Measurements from ENCODE around the gene SMAD4.
"Not testable (repeated sequence)": the region's sequence is repeated elsewhere in the genome, so short reads cannot be mapped to it uniquely, and the experiment has no call there.

SMAD4 gene

DNA sequence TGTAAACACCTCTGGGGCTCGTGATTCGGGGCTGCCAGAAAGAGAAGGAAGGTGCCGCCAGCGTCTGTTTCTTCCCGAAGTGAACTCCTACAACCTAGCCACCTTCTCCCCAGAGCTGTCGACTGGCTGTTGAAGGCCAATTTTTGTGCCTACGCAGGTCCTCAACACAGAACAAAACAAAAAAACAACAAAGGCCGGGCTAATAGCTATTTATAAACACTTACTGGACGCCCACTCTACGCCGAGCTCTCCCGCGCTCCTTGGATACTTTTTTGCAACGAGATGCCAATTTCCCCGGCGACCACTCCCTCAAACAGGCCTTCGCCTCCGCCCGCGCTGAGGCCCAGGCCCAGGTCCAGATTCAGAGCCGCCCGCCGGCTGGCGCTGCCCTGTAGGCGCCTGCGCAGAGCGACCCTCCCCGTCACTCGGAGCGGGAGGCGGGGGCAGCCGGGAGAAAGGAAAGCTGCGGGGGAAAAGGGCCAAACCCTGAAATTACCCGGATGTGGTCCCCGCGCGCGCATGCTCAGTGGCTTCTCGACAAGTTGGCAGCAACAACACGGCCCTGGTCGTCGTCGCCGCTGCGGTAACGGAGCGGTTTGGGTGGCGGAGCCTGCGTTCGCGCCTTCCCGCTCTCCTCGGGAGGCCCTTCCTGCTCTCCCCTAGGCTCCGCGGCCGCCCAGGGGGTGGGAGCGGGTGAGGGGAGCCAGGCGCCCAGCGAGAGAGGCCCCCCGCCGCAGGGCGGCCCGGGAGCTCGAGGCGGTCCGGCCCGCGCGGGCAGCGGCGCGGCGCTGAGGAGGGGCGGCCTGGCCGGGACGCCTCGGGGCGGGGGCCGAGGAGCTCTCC is at the start of gene SMAD4:
Gene SMAD4 (plus strand): TSS at position 520 of the 843 bp plus-strand sequence. CDS start 16,834 bp downstream, outside the sequence.
- H3K9me3 ChIP-seq (ENCODE audit: control insufficient read depth in 2 of 2, low read length in 2 of 2), result no peaks in the 10 kb centered on the region
- H3K36me3 ChIP-seq (ENCODE audit: control insufficient read depth in 2 of 2, insufficient read depth in 2 of 2, low read length in 2 of 2), result peaks cover 7 to 10% of the 10 kb centered on the region in 2 donors
- H3K9ac ChIP-seq (ENCODE audit: low read length in 2 of 2), result peak within 1 kb of the TSS; percentile 87 to 99
- H3K4me3 ChIP-seq (ENCODE audit: low read length in 2 of 2), result peak within 1 kb of the TSS; percentile 88 to 90
- H3K27me3 ChIP-seq (ENCODE audit: control insufficient read depth in 1 of 2, insufficient read depth in 2 of 2, low read length in 2 of 2), result no peaks in the 10 kb centered on the region
- H3K4me1 ChIP-seq (ENCODE audit: control insufficient read depth, insufficient read depth, low read length), result peaks cover 17% of the 10 kb centered on the region
- peak within 1 kb of the TSS; percentile 96 for H3K27ac ChIP-seq (ENCODE audit: low read length)

DNA sequence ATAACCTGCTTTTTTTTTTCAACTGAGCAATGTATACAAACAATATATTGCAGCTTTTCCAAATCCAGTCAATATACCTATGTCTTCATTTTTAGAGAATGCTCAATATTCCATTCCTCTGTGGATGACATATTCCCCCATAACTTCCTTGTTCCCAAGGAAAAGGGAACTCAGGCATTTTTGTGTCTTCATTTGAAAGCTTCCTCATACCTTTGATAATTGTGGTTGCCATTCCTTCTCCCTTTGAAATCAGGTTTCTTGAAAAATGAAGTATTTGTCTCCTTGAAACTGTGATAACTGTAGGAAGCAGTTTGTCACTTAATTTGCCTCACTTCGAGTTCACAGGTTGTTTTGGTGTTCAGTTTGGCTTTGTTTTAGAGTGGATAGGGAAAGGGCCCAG is 48.6 kb upstream of the SMAD4 start:
- H3K9me3 ChIP-seq (ENCODE audit: control insufficient read depth in 2 of 2, low read length in 2 of 2), result no peaks in the 10 kb centered on the region
- H3K4me1 ChIP-seq (ENCODE audit: control insufficient read depth, insufficient read depth, low read length), result no peaks in the 10 kb centered on the region
- no peak overlapping the region for H3K27ac ChIP-seq (ENCODE audit: low read length)
- H3K4me3 ChIP-seq (ENCODE audit: low read length in 2 of 2), result no peak overlapping the region
- peaks cover under 1 to 12% of the 10 kb centered on the region in 2 donors for H3K36me3 ChIP-seq (ENCODE audit: control insufficient read depth in 2 of 2, insufficient read depth in 2 of 2, low read length in 2 of 2)
- no peak overlapping the region for H3K9ac ChIP-seq (ENCODE audit: low read length in 2 of 2)
- no peaks in the 10 kb centered on the region for H3K27me3 ChIP-seq (ENCODE audit: control insufficient read depth in 1 of 2, insufficient read depth in 2 of 2, low read length in 2 of 2)

DNA sequence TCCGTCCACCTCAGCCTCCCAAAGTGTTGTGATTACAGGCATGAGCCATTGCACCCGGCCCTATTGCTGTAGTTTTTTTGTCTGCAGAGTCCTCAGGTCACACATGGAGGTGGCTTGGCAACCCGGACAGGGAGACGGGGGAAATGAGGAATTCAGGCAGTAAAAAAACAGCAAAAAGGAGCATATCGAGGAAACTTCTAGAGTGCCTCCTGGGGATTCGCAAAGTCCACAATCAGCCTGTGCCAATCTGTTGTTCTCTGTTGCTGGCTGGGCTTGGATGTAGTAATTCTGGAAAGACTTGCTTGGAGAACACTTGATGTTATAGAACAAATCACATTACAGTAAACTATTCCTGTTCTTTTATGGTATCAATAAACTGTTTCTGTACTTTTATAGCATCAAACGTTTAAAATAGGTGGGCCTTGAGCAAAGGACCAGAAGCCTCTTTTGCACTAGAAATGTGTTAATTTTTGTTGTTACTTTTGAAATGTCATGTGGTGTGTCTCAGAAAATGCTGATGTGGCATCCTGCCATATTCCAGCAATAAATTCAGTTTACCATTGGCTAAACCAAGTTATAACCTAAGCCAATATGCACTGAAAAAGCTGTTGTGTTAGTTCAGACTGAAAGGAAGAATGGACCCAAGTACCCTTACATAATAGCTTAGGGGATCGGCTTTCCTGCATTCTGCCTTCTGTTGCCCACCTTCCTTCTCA is 47.8 kb upstream of the SMAD4 start:
- H3K27me3 ChIP-seq (ENCODE audit: control insufficient read depth in 1 of 2, insufficient read depth in 2 of 2, low read length in 2 of 2), result no peaks in the 10 kb centered on the region
- peaks cover 8% of the 10 kb centered on the region for H3K4me1 ChIP-seq (ENCODE audit: control insufficient read depth, insufficient read depth, low read length)
- H3K9ac ChIP-seq (ENCODE audit: low read length in 2 of 2), result no peak overlapping the region
- no peak overlapping the region for H3K4me3 ChIP-seq (ENCODE audit: low read length in 2 of 2)
- H3K27ac ChIP-seq (ENCODE audit: low read length), result no peak overlapping the region
- H3K9me3 ChIP-seq (ENCODE audit: control insufficient read depth in 2 of 2, low read length in 2 of 2), result no peaks in the 10 kb centered on the region
- H3K36me3 ChIP-seq (ENCODE audit: control insufficient read depth in 2 of 2, insufficient read depth in 2 of 2, low read length in 2 of 2), result peaks cover 0 to 9% of the 10 kb centered on the region in 2 donors

DNA sequence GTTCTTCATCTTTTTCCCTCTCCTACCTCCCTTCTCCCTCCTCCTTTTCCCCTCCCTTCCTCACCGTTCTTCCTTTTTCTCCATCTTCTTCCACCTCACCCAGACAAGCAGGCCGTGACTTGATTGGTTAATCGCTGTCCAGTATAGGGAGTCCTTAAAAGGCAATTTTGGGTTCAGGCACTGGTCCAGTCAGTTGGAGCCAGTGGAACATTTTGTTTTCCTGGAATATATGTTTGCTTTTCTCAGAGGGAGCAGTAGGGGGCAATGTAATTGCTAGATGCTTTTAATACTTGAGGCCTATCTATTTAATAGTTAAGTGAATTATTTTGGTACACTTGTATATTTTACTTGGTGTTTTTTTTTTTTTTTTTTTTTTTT is 47.2 kb upstream of the SMAD4 start:
- Histone ChIP-seq H3K9me3 (ENCODE audit: control insufficient read depth in 2 of 2, low read length in 2 of 2) (no peaks in the 10 kb centered on the region), H3K4me1 (ENCODE audit: control insufficient read depth, insufficient read depth, low read length) (peaks cover 9% of the 10 kb centered on the region), H3K9ac (ENCODE audit: low read length in 2 of 2) (no peak overlapping the region), H3K27ac (ENCODE audit: low read length) (no peak overlapping the region), H3K27me3 (ENCODE audit: control insufficient read depth in 1 of 2, insufficient read depth in 2 of 2, low read length in 2 of 2) (no peaks in the 10 kb centered on the region), H3K4me3 (ENCODE audit: low read length in 2 of 2) (no peak overlapping the region), H3K36me3 (ENCODE audit: control insufficient read depth in 2 of 2, insufficient read depth in 2 of 2, low read length in 2 of 2) (peaks cover 0 to 6% of the 10 kb centered on the region in 2 donors)

DNA sequence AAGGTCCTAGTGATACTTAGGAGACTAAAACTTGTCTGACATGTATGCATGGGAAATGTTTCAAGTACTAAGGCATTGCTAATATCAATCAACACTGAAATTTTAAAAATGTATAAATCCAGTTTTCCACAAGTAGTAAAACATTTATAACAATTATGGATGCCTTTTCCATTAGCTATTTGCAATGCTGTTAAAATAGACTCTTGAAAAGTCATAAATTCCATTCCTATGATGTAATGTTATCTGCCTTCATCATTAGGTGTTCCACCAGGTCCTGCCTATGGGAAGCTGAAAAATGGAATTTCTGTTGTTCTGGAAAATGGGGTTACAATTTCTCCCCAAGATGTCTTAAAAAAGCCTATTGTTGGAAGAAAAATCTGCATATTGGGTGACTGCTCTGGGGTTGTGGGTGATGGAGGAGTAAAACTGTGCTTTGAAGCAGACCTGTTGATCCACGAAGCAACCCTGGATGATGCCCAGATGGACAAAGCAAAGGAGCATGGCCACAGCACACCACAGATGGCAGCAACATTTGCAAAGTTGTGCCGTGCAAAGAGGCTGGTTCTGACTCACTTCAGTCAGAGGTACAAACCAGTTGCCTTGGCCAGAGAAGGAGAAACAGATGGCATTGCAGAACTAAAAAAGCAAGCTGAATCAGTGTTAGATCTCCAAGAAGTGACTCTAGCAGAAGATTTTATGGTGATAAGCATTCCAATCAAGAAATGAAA is 43.5 kb upstream of the SMAD4 start:
- no peak overlapping the region for H3K9ac ChIP-seq (ENCODE audit: low read length in 2 of 2)
- H3K4me1 ChIP-seq (ENCODE audit: control insufficient read depth, insufficient read depth, low read length), result peaks cover 9% of the 10 kb centered on the region
- no peak overlapping the region for H3K4me3 ChIP-seq (ENCODE audit: low read length in 2 of 2)
- H3K27ac ChIP-seq (ENCODE audit: low read length), result no peak overlapping the region
- no peaks in the 10 kb centered on the region for H3K9me3 ChIP-seq (ENCODE audit: control insufficient read depth in 2 of 2, low read length in 2 of 2)
- no peaks in the 10 kb centered on the region for H3K27me3 ChIP-seq (ENCODE audit: control insufficient read depth in 1 of 2, insufficient read depth in 2 of 2, low read length in 2 of 2)
- H3K36me3 ChIP-seq (ENCODE audit: control insufficient read depth in 2 of 2, insufficient read depth in 2 of 2, low read length in 2 of 2), result no peaks in the 10 kb centered on the region

DNA sequence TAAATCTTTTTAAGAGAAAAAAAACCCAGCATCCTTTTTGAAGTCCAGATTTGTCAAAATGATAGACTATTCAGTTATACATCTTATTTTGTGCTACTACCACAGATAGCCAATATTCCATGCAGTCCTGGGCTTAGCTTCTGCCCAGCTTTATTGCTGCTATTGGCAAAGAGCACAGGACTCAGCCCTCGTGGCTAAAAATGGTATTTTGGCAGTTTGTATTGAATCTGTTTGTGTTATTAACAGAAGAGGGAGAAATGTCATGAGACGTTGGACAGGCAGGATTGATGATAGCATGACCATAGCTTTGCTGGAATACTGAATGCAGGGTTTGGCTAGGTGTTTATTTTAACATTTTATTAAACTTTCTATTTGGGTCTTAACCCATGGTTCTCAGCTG is 42.8 kb upstream of the SMAD4 start:
- no peak overlapping the region for H3K4me3 ChIP-seq (ENCODE audit: low read length in 2 of 2)

DNA sequence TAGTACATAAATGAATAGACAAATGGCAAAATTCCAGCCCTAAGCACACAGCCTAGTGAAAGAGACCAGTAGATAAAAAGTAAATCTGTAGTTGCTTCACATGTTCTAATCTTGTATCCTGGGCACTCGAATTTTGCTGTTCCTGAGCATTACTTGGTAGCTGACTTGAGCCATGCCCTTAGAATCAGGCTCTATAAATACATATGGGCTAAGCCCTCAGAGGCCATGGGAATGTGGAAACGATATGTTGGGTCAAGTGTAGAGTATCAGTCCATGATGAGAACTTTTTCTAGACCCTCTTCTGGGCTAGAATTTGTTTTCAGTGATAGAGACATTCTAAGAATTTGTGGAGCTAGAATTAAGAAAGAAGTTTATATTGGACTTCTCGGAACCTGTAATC is 40.3 kb upstream of the SMAD4 start:
- Histone ChIP-seq H3K27me3 (ENCODE audit: control insufficient read depth in 1 of 2, insufficient read depth in 2 of 2, low read length in 2 of 2) (no peaks in the 10 kb centered on the region), H3K36me3 (ENCODE audit: control insufficient read depth in 2 of 2, insufficient read depth in 2 of 2, low read length in 2 of 2) (no peaks in the 10 kb centered on the region), H3K27ac (ENCODE audit: low read length) (no peak overlapping the region), H3K9me3 (ENCODE audit: control insufficient read depth in 2 of 2, low read length in 2 of 2) (no peaks in the 10 kb centered on the region), H3K9ac (ENCODE audit: low read length in 2 of 2) (no peak overlapping the region), H3K4me3 (ENCODE audit: low read length in 2 of 2) (no peak overlapping the region), H3K4me1 (ENCODE audit: control insufficient read depth, insufficient read depth, low read length) (peaks cover 9% of the 10 kb centered on the region)

More for the DNA sequence above, 42.8 kb upstream of the SMAD4 start:
- H3K9ac ChIP-seq (ENCODE audit: low read length in 2 of 2), result no peak overlapping the region
- H3K4me1 ChIP-seq (ENCODE audit: control insufficient read depth, insufficient read depth, low read length), result peaks cover 9% of the 10 kb centered on the region
- no peaks in the 10 kb centered on the region for H3K27me3 ChIP-seq (ENCODE audit: control insufficient read depth in 1 of 2, insufficient read depth in 2 of 2, low read length in 2 of 2)
- no peaks in the 10 kb centered on the region for H3K9me3 ChIP-seq (ENCODE audit: control insufficient read depth in 2 of 2, low read length in 2 of 2)
- H3K27ac ChIP-seq (ENCODE audit: low read length), result no peak overlapping the region
- no peaks in the 10 kb centered on the region for H3K36me3 ChIP-seq (ENCODE audit: control insufficient read depth in 2 of 2, insufficient read depth in 2 of 2, low read length in 2 of 2)

DNA sequence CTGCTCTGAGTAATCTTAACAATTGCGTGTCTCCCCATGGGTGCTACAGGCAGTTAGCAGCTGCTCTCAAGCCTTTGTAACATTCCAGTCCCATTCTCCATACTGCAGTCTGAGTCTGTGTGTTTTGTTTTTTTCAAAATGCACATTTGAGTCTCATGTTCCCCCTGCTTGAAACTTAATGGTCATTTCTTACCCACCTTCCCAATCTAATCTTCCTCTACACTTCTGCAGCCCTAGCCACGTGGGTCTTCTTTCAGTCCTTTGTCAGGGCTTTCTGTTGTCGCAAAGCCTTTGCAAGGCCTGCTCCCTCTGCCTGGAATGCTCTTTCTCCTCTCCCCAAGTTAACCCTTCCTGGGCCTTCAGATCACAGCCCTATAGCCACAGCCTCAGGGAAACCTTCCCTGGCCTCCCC is 37.7 kb upstream of the SMAD4 start:
- Histone ChIP-seq H3K9ac (ENCODE audit: low read length in 2 of 2) (no peak overlapping the region), H3K4me3 (ENCODE audit: low read length in 2 of 2) (no peak overlapping the region), H3K36me3 (ENCODE audit: control insufficient read depth in 2 of 2, insufficient read depth in 2 of 2, low read length in 2 of 2) (no peaks in the 10 kb centered on the region), H3K4me1 (ENCODE audit: control insufficient read depth, insufficient read depth, low read length) (no peaks in the 10 kb centered on the region), H3K9me3 (ENCODE audit: control insufficient read depth in 2 of 2, low read length in 2 of 2) (no peaks in the 10 kb centered on the region), H3K27me3 (ENCODE audit: control insufficient read depth in 1 of 2, insufficient read depth in 2 of 2, low read length in 2 of 2) (no peaks in the 10 kb centered on the region), H3K27ac (ENCODE audit: low read length) (no peak overlapping the region)

DNA sequence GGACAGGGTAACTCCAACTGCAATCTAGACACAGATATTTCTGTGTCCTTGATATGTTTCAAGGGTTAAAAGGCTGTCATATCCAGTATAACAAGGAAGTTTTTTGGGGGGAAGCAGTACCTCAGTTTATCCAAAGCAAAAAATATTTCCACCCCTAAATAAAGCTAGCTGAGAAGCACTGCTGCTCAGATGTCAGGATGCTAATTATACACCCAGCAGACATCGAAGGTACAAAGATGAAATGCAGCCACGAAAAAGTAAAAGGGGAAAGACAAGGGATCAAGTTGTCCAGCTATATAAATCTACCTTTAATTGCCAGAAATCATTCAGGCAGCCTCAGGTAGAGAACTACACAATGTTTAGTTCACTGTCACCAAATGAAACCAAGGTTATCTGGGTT is 36.0 kb upstream of the SMAD4 start:
- Histone ChIP-seq H3K4me1 (ENCODE audit: control insufficient read depth, insufficient read depth, low read length) (no peaks in the 10 kb centered on the region), H3K36me3 (ENCODE audit: control insufficient read depth in 2 of 2, insufficient read depth in 2 of 2, low read length in 2 of 2) (no peaks in the 10 kb centered on the region), H3K9me3 (ENCODE audit: control insufficient read depth in 2 of 2, low read length in 2 of 2) (no peaks in the 10 kb centered on the region), H3K4me3 (ENCODE audit: low read length in 2 of 2) (no peak overlapping the region), H3K27me3 (ENCODE audit: control insufficient read depth in 1 of 2, insufficient read depth in 2 of 2, low read length in 2 of 2) (no peaks in the 10 kb centered on the region), H3K27ac (ENCODE audit: low read length) (no peak overlapping the region), H3K9ac (ENCODE audit: low read length in 2 of 2) (no peak overlapping the region)

DNA sequence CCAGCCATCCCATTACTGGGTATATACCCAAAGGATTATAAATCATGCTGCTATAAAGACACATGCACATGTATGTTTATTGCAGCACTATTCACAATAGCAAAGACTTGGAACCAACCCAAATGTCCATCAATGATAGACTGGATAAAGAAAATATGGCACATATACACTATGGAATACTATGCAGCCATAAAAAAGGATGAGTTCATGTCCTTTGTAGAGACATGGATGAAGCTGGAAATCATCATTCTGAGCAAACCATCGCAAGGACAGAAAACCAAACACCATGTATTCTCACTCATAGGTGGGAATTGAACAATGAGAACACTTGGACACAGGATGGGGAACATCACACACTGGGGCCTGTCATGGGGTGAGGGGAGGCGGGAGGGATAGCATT is 26.8 kb upstream of the SMAD4 start:
- H3K36me3 ChIP-seq (ENCODE audit: control insufficient read depth in 2 of 2, insufficient read depth in 2 of 2, low read length in 2 of 2); H3K9ac ChIP-seq (ENCODE audit: low read length in 2 of 2); H3K27ac ChIP-seq (ENCODE audit: low read length); H3K4me1 ChIP-seq (ENCODE audit: control insufficient read depth, insufficient read depth, low read length); H3K27me3 ChIP-seq (ENCODE audit: control insufficient read depth in 1 of 2, insufficient read depth in 2 of 2, low read length in 2 of 2); H3K4me3 ChIP-seq (ENCODE audit: low read length in 2 of 2); H3K9me3 ChIP-seq (ENCODE audit: control insufficient read depth in 2 of 2, low read length in 2 of 2): not testable (repeated sequence)
